Activated B cell treated with CpG ODN at 0.5 μM for 24 hours (primary cell): ENCODE measurements around the gene RBM27. TPM values are rescaled to one million over a fixed set of nuclear protein-coding genes. Genes with fewer than 3 reads are reported as not detected.

Source experiments
- ATAC-seq: fragments of 200-7000 bp; cut with Tn5 transposase; one replicate; pipeline ENCODE4 v1.10.0; 2021; ENCODE audit warnings: low read depth, mild to moderate bottlenecking, moderate library complexity
- CTCF ChIA-PET: fragments of 350-600 bp; sonication (Branson Sonifier 250); formaldehyde crosslinking; loops from one replicate; lab custom pipeline; 2021; ENCODE audit warnings: antibody characterized with exemption; lab: Charles Lee
- POLR2A ChIA-PET: fragments of 350-600 bp; sonication (Branson Sonifier 250); formaldehyde crosslinking; loops from one replicate; lab custom pipeline; 2021; ENCODE audit warnings: antibody characterized with exemption; lab: Charles Lee
- DNase-seq: peaks from one replicate; pipeline ENCODE4 v3.0.0; 2022
- H3K27ac Mint-ChIP-seq: one replicate; pipeline ENCODE4 v1.8.0; 2020; ENCODE audit warnings: mixed read lengths
- H3K27me3 Mint-ChIP-seq: one replicate; pipeline ENCODE4 v1.8.0; 2021; ENCODE audit warnings: mixed read lengths
- H3K36me3 Mint-ChIP-seq: one replicate; pipeline ENCODE4 v1.8.0; 2021; ENCODE audit warnings: low read depth, mixed read lengths
- H3K4me1 Mint-ChIP-seq: one replicate; pipeline ENCODE4 v1.8.0; 2021; ENCODE audit warnings: mixed read lengths
- H3K4me3 Mint-ChIP-seq: one replicate; pipeline ENCODE4 v1.8.0; 2020; ENCODE audit warnings: mild to moderate bottlenecking, mixed read lengths
- H3K9me3 Mint-ChIP-seq: one replicate; pipeline ENCODE4 v1.8.0; 2020; ENCODE audit warnings: mixed read lengths
- CTCF ChIP-seq: fragments of 200-600 bp; IDR thresholded peaks from one replicate; pipeline ENCODE4 v1.8.0; 2022; ENCODE audit warnings: antibody characterized with exemption, mild to moderate bottlenecking
- intact Hi-C: fragments of 100-400 bp; cut with micrococcal nuclease; formaldehyde crosslinking; loops from one replicate; pipeline ENCODE4 v1.15.1; 2024
- total RNA-seq: library from RNA; stranded (reverse); gene quantifications from 2 replicates; pipeline ENCODE4 v1.2.3, GENCODE V29; 2022

Gene RBM27
- total RNA-seq, 1 donor from 2014 or later, result 28.5 TPM

- ChIA-PET CTCF (no interaction called here), POLR2A (no interaction called here)
- H3K27ac Mint-ChIP-seq, result no peak overlapping the region
- peaks cover 84% of the 10 kb centered on the region for H3K36me3 Mint-ChIP-seq
- H3K4me1 Mint-ChIP-seq, result no peaks in the 10 kb centered on the region
- H3K9me3 Mint-ChIP-seq, result no peaks in the 10 kb centered on the region
- ATAC-seq (no peak), DNase-seq (no peak)
- H3K4me3 Mint-ChIP-seq, result no peak overlapping the region
- TF ChIP-seq CTCF, result no peak
- no peaks in the 10 kb centered on the region for H3K27me3 Mint-ChIP-seq
- intact Hi-C loops, result no loop called here
These were observed 25.8 kb downstream of the RBM27 start for GRCh38 chr5:146229222-146229621.

GRCh38 chr5:146232223-146232622 lies 28.8 kb downstream of the RBM27 start:
- POLR2A ChIA-PET, result no interaction called here
- ATAC-seq, result no peak
- no peak overlapping the region for H3K4me3 Mint-ChIP-seq
- CTCF ChIA-PET, result no interaction called here
- H3K36me3 Mint-ChIP-seq, result peaks cover 76% of the 10 kb centered on the region
- TF ChIP-seq CTCF, result no peak
- no peaks in the 10 kb centered on the region for H3K4me1 Mint-ChIP-seq
- H3K27me3 Mint-ChIP-seq, result no peaks in the 10 kb centered on the region
- H3K9me3 Mint-ChIP-seq, result no peaks in the 10 kb centered on the region
- no peak for DNase-seq
- intact Hi-C loops, result no loop called here
- no peak overlapping the region for H3K27ac Mint-ChIP-seq

GRCh38 chr5:146233441-146233840 lies 30.0 kb downstream of the RBM27 start:
- no peak overlapping the region for H3K27ac Mint-ChIP-seq
- peaks cover 79% of the 10 kb centered on the region for H3K36me3 Mint-ChIP-seq
- no peaks in the 10 kb centered on the region for H3K9me3 Mint-ChIP-seq
- ChIA-PET POLR2A (no interaction called here), CTCF (no interaction called here)
- intact Hi-C loops, result no loop called here
- ATAC-seq, result no peak
- no peaks in the 10 kb centered on the region for H3K4me1 Mint-ChIP-seq
- no peak overlapping the region for H3K4me3 Mint-ChIP-seq
- no peaks in the 10 kb centered on the region for H3K27me3 Mint-ChIP-seq
- no peak for DNase-seq
- no peak for TF ChIP-seq CTCF

- ATAC-seq (no peak), DNase-seq (no peak)
- Mint-ChIP-seq H3K9me3 (no peaks in the 10 kb centered on the region), H3K4me3 (no peak overlapping the region), H3K36me3 (peaks cover 59% of the 10 kb centered on the region), H3K27me3 (no peaks in the 10 kb centered on the region), H3K27ac (no peak overlapping the region), H3K4me1 (no peaks in the 10 kb centered on the region)
- ChIA-PET POLR2A (no interaction called here), CTCF (no interaction called here)
- no peak for TF ChIP-seq CTCF
- intact Hi-C loops, result loop anchor here (5.0 kb wide), 1 partner anchor 33 kb away; no protein-coding TSS in a partner anchor
These were observed 35.6 kb downstream of the RBM27 start for GRCh38 chr5:146238973-146239372.

GRCh38 chr5:146240951-146241350 lies 37.5 kb downstream of the RBM27 start:
- Mint-ChIP-seq H3K4me3 (no peak overlapping the region), H3K9me3 (no peaks in the 10 kb centered on the region), H3K27ac (no peak overlapping the region), H3K4me1 (no peaks in the 10 kb centered on the region), H3K27me3 (no peaks in the 10 kb centered on the region), H3K36me3 (peaks cover 64% of the 10 kb centered on the region)
- ATAC-seq (no peak), DNase-seq (no peak)
- TF ChIP-seq CTCF, result no peak
- intact Hi-C loops, result no loop called here
- ChIA-PET CTCF (no interaction called here), POLR2A (no interaction called here)
